Activated T-cell treated with anti-CD3 and anti-CD28 coated beads, Interleukin-2, amount 50 U/mL, for 24 hours (primary cell): ENCODE results near the gene PLXDC1.

Source experiments
- DNase-seq: peaks from one replicate; pipeline ENCODE4 v3.0.0-alpha.2; 2020
- H3K27ac Mint-ChIP-seq: 2 replicates; pipeline ENCODE4 v1.8.0; 2020; ENCODE audit warnings: mild to moderate bottlenecking, mixed read lengths
- H3K27me3 Mint-ChIP-seq: 2 replicates; pipeline ENCODE4 v1.8.0; 2020; ENCODE audit warnings: mixed read lengths
- H3K36me3 Mint-ChIP-seq: 2 replicates; pipeline ENCODE4 v1.8.0; 2020; ENCODE audit warnings: low read depth, mixed read lengths
- H3K4me1 Mint-ChIP-seq: 2 replicates; pipeline ENCODE4 v1.8.0; 2020; ENCODE audit warnings: low read depth, mixed read lengths
- H3K4me3 Mint-ChIP-seq: 2 replicates; pipeline ENCODE4 v1.8.0; 2020; ENCODE audit warnings: mild to moderate bottlenecking, moderate library complexity, mixed read lengths
- H3K9me3 Mint-ChIP-seq: 2 replicates; pipeline ENCODE4 v1.8.0; 2020; ENCODE audit warnings: mixed read lengths

Gene PLXDC1

GRCh38 chr17:39192901-39193300 lies 41.5 kb upstream of the PLXDC1 start:
- no peak overlapping the region for H3K27ac Mint-ChIP-seq
- H3K27me3 Mint-ChIP-seq: no peaks in the 10 kb centered on the region

GRCh38 chr17:39191750-39192510 lies 40.5 kb upstream of the PLXDC1 start:
- peaks cover 18% of the 10 kb centered on the region for H3K4me1 Mint-ChIP-seq
- H3K27ac Mint-ChIP-seq: no peak overlapping the region
- no peaks in the 10 kb centered on the region for H3K9me3 Mint-ChIP-seq
- DNase-seq: no peak
- H3K4me3 Mint-ChIP-seq: no peak overlapping the region
- no peaks in the 10 kb centered on the region for H3K27me3 Mint-ChIP-seq
- peaks cover 47% of the 10 kb centered on the region for H3K36me3 Mint-ChIP-seq

More at GRCh38 chr17:39192901-39193300, 41.5 kb upstream of the PLXDC1 start:
- Mint-ChIP-seq H3K9me3 (no peaks in the 10 kb centered on the region), H3K36me3 (peaks cover 37% of the 10 kb centered on the region), H3K4me3 (no peak overlapping the region), H3K4me1 (peaks cover 19% of the 10 kb centered on the region)
- no peak for DNase-seq

GRCh38 chr17:39187152-39187830 lies 35.9 kb upstream of the PLXDC1 start:
- H3K27ac Mint-ChIP-seq: no peak overlapping the region
- H3K27me3 Mint-ChIP-seq: no peaks in the 10 kb centered on the region
- H3K36me3 Mint-ChIP-seq: peaks cover 68% of the 10 kb centered on the region
- H3K4me1 Mint-ChIP-seq: no peaks in the 10 kb centered on the region
- DNase-seq: no peak
- H3K9me3 Mint-ChIP-seq: no peaks in the 10 kb centered on the region
- H3K4me3 Mint-ChIP-seq: no peak overlapping the region

- H3K9me3 Mint-ChIP-seq: no peaks in the 10 kb centered on the region
- H3K4me3 Mint-ChIP-seq: no peak overlapping the region
- peaks cover 67% of the 10 kb centered on the region for H3K36me3 Mint-ChIP-seq
- DNase-seq: no peak
- H3K27me3 Mint-ChIP-seq: no peaks in the 10 kb centered on the region
- no peaks in the 10 kb centered on the region for H3K4me1 Mint-ChIP-seq
- no peak overlapping the region for H3K27ac Mint-ChIP-seq
Measured at GRCh38 chr17:39186481-39187002, 35.1 kb upstream of the PLXDC1 start.

GRCh38 chr17:39183720-39184119 lies 32.3 kb upstream of the PLXDC1 start:
- DNase-seq: no peak
- H3K27ac Mint-ChIP-seq: no peak overlapping the region
- H3K4me3 Mint-ChIP-seq: no peak overlapping the region
- no peaks in the 10 kb centered on the region for H3K4me1 Mint-ChIP-seq
- H3K9me3 Mint-ChIP-seq: no peaks in the 10 kb centered on the region
- peaks cover 70% of the 10 kb centered on the region for H3K36me3 Mint-ChIP-seq
- no peaks in the 10 kb centered on the region for H3K27me3 Mint-ChIP-seq

- no peaks in the 10 kb centered on the region for H3K9me3 Mint-ChIP-seq
- no peak overlapping the region for H3K4me3 Mint-ChIP-seq
- no peak overlapping the region for H3K27ac Mint-ChIP-seq
- no peaks in the 10 kb centered on the region for H3K27me3 Mint-ChIP-seq
- no peak for DNase-seq
- H3K4me1 Mint-ChIP-seq: no peaks in the 10 kb centered on the region
- peaks cover 69% of the 10 kb centered on the region for H3K36me3 Mint-ChIP-seq
Measured at GRCh38 chr17:39183045-39183444, 31.6 kb upstream of the PLXDC1 start.

GRCh38 chr17:39181303-39181702 lies 29.9 kb upstream of the PLXDC1 start:
- H3K4me1 Mint-ChIP-seq: no peaks in the 10 kb centered on the region
- no peak overlapping the region for H3K4me3 Mint-ChIP-seq
- H3K36me3 Mint-ChIP-seq: peaks cover 69% of the 10 kb centered on the region
- no peak for DNase-seq
- H3K9me3 Mint-ChIP-seq: no peaks in the 10 kb centered on the region
- H3K27ac Mint-ChIP-seq: no peak overlapping the region
- H3K27me3 Mint-ChIP-seq: no peaks in the 10 kb centered on the region

- peaks cover 4% of the 10 kb centered on the region for H3K4me1 Mint-ChIP-seq
- H3K27ac Mint-ChIP-seq: no peak overlapping the region
- H3K9me3 Mint-ChIP-seq: no peaks in the 10 kb centered on the region
- no peaks in the 10 kb centered on the region for H3K27me3 Mint-ChIP-seq
- no peak overlapping the region for H3K4me3 Mint-ChIP-seq
- peaks cover 62% of the 10 kb centered on the region for H3K36me3 Mint-ChIP-seq
- no peak for DNase-seq
Measured at GRCh38 chr17:39178536-39178935, 27.1 kb upstream of the PLXDC1 start.

GRCh38 chr17:39177256-39177655 lies 25.8 kb upstream of the PLXDC1 start:
- H3K4me1 Mint-ChIP-seq: peaks cover 9% of the 10 kb centered on the region
- DNase-seq: no peak
- no peak overlapping the region for H3K4me3 Mint-ChIP-seq
- H3K9me3 Mint-ChIP-seq: no peaks in the 10 kb centered on the region
- peaks cover 52% of the 10 kb centered on the region for H3K36me3 Mint-ChIP-seq
- H3K27me3 Mint-ChIP-seq: no peaks in the 10 kb centered on the region
- H3K27ac Mint-ChIP-seq: no peak overlapping the region

GRCh38 chr17:39175695-39176093 lies 24.3 kb upstream of the PLXDC1 start:
- Mint-ChIP-seq H3K27ac (no peak overlapping the region), H3K9me3 (no peaks in the 10 kb centered on the region), H3K4me1 (peaks cover 9% of the 10 kb centered on the region), H3K36me3 (peaks cover 43% of the 10 kb centered on the region), H3K27me3 (no peaks in the 10 kb centered on the region), H3K4me3 (no peak overlapping the region)
- no peak for DNase-seq

GRCh38 chr17:39174920-39175694 lies 23.7 kb upstream of the PLXDC1 start:
- H3K36me3 Mint-ChIP-seq: peaks cover 43% of the 10 kb centered on the region
- no peak overlapping the region for H3K27ac Mint-ChIP-seq
- DNase-seq: peak; percentile 79
- H3K4me1 Mint-ChIP-seq: peaks cover 9% of the 10 kb centered on the region
- H3K4me3 Mint-ChIP-seq: no peak overlapping the region
- no peaks in the 10 kb centered on the region for H3K9me3 Mint-ChIP-seq
- H3K27me3 Mint-ChIP-seq: peaks cover 2% of the 10 kb centered on the region

GRCh38 chr17:39173526-39174274 lies 22.3 kb upstream of the PLXDC1 start:
- no peak for DNase-seq
- peaks cover 3% of the 10 kb centered on the region for H3K9me3 Mint-ChIP-seq
- H3K27ac Mint-ChIP-seq: no peak overlapping the region
- peaks cover 9% of the 10 kb centered on the region for H3K4me1 Mint-ChIP-seq
- H3K27me3 Mint-ChIP-seq: peaks cover 7% of the 10 kb centered on the region
- H3K4me3 Mint-ChIP-seq: no peak overlapping the region
- peaks cover 36% of the 10 kb centered on the region for H3K36me3 Mint-ChIP-seq

GRCh38 chr17:39173080-39173479 lies 21.6 kb upstream of the PLXDC1 start:
- no peak overlapping the region for H3K4me3 Mint-ChIP-seq
- peaks cover 32% of the 10 kb centered on the region for H3K36me3 Mint-ChIP-seq
- peaks cover 10% of the 10 kb centered on the region for H3K27me3 Mint-ChIP-seq
- H3K27ac Mint-ChIP-seq: no peak overlapping the region
- H3K4me1 Mint-ChIP-seq: peaks cover 9% of the 10 kb centered on the region
- DNase-seq: no peak
- H3K9me3 Mint-ChIP-seq: peaks cover 6% of the 10 kb centered on the region

- Mint-ChIP-seq H3K4me1 (peaks cover 18% of the 10 kb centered on the region), H3K27ac (no peak overlapping the region)
Measured at GRCh38 chr17:39171933-39172332, 20.5 kb upstream of the PLXDC1 start.

More at GRCh38 chr17:39171933-39172332, 20.5 kb upstream of the PLXDC1 start:
- Mint-ChIP-seq H3K27me3 (peaks cover 15% of the 10 kb centered on the region), H3K36me3 (peaks cover 20% of the 10 kb centered on the region), H3K9me3 (peaks cover 6% of the 10 kb centered on the region), H3K4me3 (no peak overlapping the region)
- DNase-seq: no peak
